Psoas muscle (tissue), 8 donors: ENCODE data around the gene SPRED2. TPM values are rescaled to one million over a fixed set of nuclear protein-coding genes. Genes with fewer than 3 reads are reported as not detected.

Experiments
- ATAC-seq, 4 donors: fragments of 200-7000 bp; cut with Tn5 transposase; one replicate each; pipeline ENCODE4 v1.9.1; 2020; ENCODE audit warnings: moderate library complexity in 3 of 4, mild to moderate bottlenecking in 2 of 4
- DNase-seq, 2 donors: peaks; one replicate each; pipeline ENCODE4 v3.0.0-alpha.2; 2020
- H3K27ac ChIP-seq: fragments of 200-600 bp; one replicate; pipeline ENCODE4 v1.8.0; 2022
- H3K27me3 ChIP-seq, 3 donors: fragments of 200-600 bp in 1 of 3; one replicate each; pipeline versions ENCODE4 v1.6.1 to v1.8.0; 2013 to 2022; ENCODE audit warnings: low read length in 2 of 3, mild to moderate bottlenecking in 2 of 3, moderate library complexity in 1 of 3; ENCODE audit not compliant: insufficient read depth in 3 of 3
- H3K36me3 ChIP-seq, 2 donors: fragments of 200-600 bp in 1 of 2; one replicate each; pipeline versions ENCODE4 v1.6.1 to v1.8.0; 2013 to 2022; ENCODE audit warnings: low read depth in 1 of 2, mild to moderate bottlenecking in 1 of 2, moderate library complexity in 1 of 2; ENCODE audit not compliant: insufficient read depth in 1 of 2
- H3K4me1 ChIP-seq: fragments of 200-600 bp; one replicate; pipeline ENCODE4 v1.8.0; 2022
- H3K4me3 ChIP-seq: fragments of 200-600 bp; one replicate; pipeline ENCODE4 v1.8.0; 2022; ENCODE audit warnings: mild to moderate bottlenecking
- H3K9me3 ChIP-seq: fragments of 200-600 bp; one replicate; pipeline ENCODE4 v1.8.0; 2022
- CTCF ChIP-seq: fragments of 200-600 bp; IDR thresholded peaks from one replicate; pipeline ENCODE4 v1.8.0; 2022; ENCODE audit warnings: antibody characterized with exemption
- WGBS, 3 donors: extraction: QIAGEN DNeasy Blood & Tissue Kit; methylation state at CpG; one replicate each; pipeline versions ENCODE4 v1.1.6 to v1.1.7; 2013; 5-methylcytosine and 5-hydroxymethylcytosine counted together
- intact Hi-C, 2 donors: fragments of 100-400 bp; cut with DNase I; formaldehyde crosslinking; loops; one replicate each; pipeline versions ENCODE4 v1.11.0 to v1.14.2; 2022
- polyA plus RNA-seq, 3 donors: library from polyadenylated mRNA; stranded (reverse); fragments of 200-250 nt; gene quantifications; one replicate each; pipeline ENCODE4 v1.2.3, GENCODE V29; 2013
- total RNA-seq, 4 donors: library from RNA; stranded (reverse); fragmentation: NEBNext Ultra II Directional in 2 of 4; extraction: Animal tissue kit (Norgen Biotek cat#: 25700) in 2 of 4; gene quantifications; one replicate each; pipeline versions ENCODE4 v1.2.1 to v1.2.4, GENCODE V29; 2021 to 2023
- donor health status: healthy with polysubstance abuse.
- donor health status: DM: no; HTN: no; CAD: no; lungs with moderate emphysema.
- donor health status: Bipolar disorder and iron deficiency.
- donor health status: healthy.
- donor health status: DM: yes; HTN: yes; CAD: no.
- donor health status: DM: no; HTN: no; CAD: no.
- donor health status: DM: no; HTN: no; CAD: no.
- donor health status: DM: yes; HTN: yes; CAD: no.

The SPRED2 gene
- total and polyA plus RNA-seq, 7 donors, result 3.8 to 16.9 (median 8.5) TPM

GRCh38 chr2:65360441-65360840, 72.0 kb downstream of the SPRED2 start:
- 84 to 92% (median 87%) methylated on average over 6 of the region's 6 CpGs for WGBS, 3 donors
- intact Hi-C loops, result no loop called here
- H3K4me3 ChIP-seq, result no peak overlapping the region
- no peaks in the 10 kb centered on the region for H3K9me3 ChIP-seq
- DNase-seq (no peak), ATAC-seq (no peak)
- no peak overlapping the region for H3K27ac ChIP-seq
- H3K27me3 ChIP-seq, result no peaks in the 10 kb centered on the region
- no peak for TF ChIP-seq CTCF
- H3K36me3 ChIP-seq, result no peaks in the 10 kb centered on the region
- H3K4me1 ChIP-seq, result no peaks in the 10 kb centered on the region

GRCh38 chr2:65358678-65359400, 73.6 kb downstream of the SPRED2 start:
- intact Hi-C loops, result no loop called here
- DNase-seq (no peak), ATAC-seq (no peak)
- Histone ChIP-seq H3K4me3 (no peak overlapping the region), H3K36me3 (no peaks in the 10 kb centered on the region), H3K4me1 (no peaks in the 10 kb centered on the region), H3K27me3 (no peaks in the 10 kb centered on the region), H3K9me3 (no peaks in the 10 kb centered on the region), H3K27ac (no peak overlapping the region)
- no peak for TF ChIP-seq CTCF
- WGBS, 3 donors, result 69 to 77% (median 77%) methylated on average over 7 of the region's 7 CpGs

GRCh38 chr2:65357959-65358294, 74.5 kb downstream of the SPRED2 start:
- intact Hi-C loops, result no loop called here
- no peak for TF ChIP-seq CTCF
- Histone ChIP-seq H3K9me3 (no peaks in the 10 kb centered on the region), H3K4me3 (no peak overlapping the region), H3K27ac (no peak overlapping the region), H3K4me1 (no peaks in the 10 kb centered on the region), H3K36me3 (no peaks in the 10 kb centered on the region), H3K27me3 (no peaks in the 10 kb centered on the region)
- DNase-seq (no peak), ATAC-seq (no peak)

GRCh38 chr2:65357095-65357958, 75.1 kb downstream of the SPRED2 start:
- H3K9me3 ChIP-seq, result no peaks in the 10 kb centered on the region
- no peaks in the 10 kb centered on the region for H3K4me1 ChIP-seq
- 72 to 76% (median 74%) methylated on average over 9 of the region's 9 CpGs for WGBS, 3 donors
- no peaks in the 10 kb centered on the region for H3K27me3 ChIP-seq
- H3K36me3 ChIP-seq, result no peaks in the 10 kb centered on the region
- no peak overlapping the region for H3K27ac ChIP-seq
- TF ChIP-seq CTCF, result no peak
- intact Hi-C loops, result no loop called here
- ATAC-seq (no peak), DNase-seq (no peak)
- no peak overlapping the region for H3K4me3 ChIP-seq
